Endometrium (tissue), 2 donors: ENCODE measurements around the gene TBC1D16.
"Not testable (repeated sequence)": the region's sequence is repeated elsewhere in the genome, so short reads cannot be mapped to it uniquely, and the experiment has no call there.

Source experiments
- FAIRE-seq: peaks from 2 replicates; lab custom pipeline; 2012; peaks lifted over from hg19 to GRCh38; lab: Jason Lieb, UNC
- donor health status: control.
- donor health status: control.

Gene TBC1D16

DNA sequence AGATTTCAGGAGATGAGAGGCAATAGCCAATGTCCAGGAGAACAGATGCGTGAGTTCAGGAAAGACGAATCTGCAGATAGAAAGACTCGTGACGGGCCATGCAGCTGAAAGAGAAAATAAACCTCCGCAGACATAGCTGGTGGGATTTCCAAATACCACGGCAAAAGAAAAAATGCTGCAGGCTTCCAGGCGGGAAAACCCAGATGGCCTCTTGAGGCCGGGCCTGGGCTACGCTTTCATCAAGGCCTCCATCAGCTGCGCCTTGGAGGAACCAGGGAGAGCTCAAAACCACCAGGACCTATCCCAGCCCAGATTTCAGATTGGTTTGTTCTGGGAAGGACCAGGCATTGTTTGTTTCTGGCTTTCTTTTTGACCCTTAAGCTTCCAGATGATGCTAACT lies 17.4 kb upstream of the TBC1D16 start:
- no peak for FAIRE-seq

DNA sequence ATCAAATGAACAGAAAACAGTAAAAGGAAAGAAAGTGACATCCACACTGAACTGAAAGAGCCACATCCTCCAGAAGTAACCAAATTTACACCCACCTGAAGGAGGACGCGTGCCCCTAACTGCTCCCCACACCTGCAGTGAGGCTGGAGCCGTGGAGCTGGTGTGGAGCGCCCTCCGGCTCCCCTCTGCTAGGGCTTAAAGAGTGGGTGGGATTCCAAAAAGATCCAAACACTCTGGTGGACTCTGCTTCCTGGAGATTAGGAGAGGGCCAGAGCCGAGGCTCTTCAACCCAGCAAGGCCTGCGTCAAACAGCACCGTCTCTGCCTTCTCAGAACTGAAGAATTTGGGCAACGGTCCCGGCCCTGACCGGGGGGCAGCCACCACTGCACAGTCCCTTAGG lies 16.0 kb upstream of the TBC1D16 start:
- no peak for FAIRE-seq

DNA sequence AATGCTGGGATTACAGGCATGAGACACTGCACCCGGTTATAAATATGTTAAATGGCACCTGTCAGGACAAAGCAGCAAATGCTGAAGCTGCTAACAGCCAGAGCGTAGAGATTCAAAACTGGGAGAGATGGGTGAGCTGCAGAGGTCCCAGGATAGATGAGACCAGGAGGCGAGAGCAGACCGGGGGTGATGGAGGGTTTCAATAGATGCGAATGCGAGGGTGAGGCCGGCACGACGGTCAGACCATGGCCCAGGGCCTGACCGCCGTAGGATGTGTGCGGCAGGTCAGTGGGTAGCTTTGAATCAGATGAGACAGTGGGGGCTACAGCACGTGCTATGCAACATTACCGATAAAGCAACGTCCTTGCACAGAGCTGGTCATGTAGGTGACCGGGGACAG lies 15.0 kb upstream of the TBC1D16 start:
- FAIRE-seq, result no peak

DNA sequence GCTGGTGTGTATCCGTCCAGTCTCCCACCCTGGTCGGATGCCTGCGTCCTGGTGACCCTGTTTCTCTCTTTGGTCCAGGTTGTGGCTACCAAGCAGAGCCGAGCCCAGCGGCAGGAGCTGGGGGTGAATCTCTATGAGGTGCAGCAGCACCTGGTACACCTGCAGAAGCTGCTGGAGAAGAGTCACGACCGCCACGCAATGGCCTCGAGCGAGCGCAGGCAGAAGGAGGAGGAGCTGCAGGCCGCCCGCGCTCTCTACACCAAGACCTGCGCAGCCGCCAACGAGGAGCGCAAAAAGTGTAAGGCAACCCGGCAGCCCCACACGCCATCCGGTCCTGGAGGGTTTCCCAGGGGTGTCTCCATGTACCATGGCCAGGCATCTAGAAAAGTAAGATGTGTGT lies 14.3 kb upstream of the TBC1D16 start:
- FAIRE-seq, result no peak

DNA sequence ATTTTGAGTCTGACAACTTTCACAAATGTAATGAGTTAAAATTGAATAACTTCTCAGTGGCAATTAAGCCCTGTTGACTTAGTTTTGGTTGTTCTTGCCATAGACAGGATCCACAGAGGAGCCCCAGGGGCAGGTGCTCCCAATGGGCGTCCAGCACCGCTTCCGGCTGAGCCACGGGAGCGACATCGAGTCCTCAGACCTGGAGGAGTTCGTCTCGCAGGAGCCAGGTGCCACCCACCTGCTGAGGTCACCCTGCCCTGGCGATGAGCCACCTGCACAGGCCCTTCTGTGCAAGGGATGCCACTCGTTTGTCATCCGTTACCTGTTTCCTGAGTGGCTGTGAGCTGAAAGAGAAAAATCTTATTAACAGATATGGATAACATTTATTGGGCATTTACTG lies 11.5 kb upstream of the TBC1D16 start:
- no peak for FAIRE-seq

DNA sequence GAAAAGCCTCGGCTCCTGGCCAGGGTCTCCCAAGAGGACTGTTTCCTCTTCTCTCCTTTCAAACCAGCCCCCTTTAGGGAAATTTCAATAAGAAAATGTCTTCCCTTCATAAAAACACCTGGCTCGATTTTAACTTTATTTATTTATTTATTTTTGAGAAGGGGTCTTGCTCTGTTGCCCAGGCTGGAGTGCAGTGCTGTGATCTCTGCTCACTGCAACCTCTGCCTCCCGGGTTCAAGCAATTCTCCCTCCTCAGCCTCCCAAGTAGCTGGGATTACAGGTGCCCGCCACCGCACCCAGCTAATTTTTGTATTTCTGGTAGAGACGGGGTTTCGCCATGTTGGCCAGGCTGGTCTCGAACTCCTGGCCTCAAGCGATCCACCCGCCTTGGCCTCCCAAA lies 11.0 kb upstream of the TBC1D16 start:
- not testable (repeated sequence) for FAIRE-seq

DNA sequence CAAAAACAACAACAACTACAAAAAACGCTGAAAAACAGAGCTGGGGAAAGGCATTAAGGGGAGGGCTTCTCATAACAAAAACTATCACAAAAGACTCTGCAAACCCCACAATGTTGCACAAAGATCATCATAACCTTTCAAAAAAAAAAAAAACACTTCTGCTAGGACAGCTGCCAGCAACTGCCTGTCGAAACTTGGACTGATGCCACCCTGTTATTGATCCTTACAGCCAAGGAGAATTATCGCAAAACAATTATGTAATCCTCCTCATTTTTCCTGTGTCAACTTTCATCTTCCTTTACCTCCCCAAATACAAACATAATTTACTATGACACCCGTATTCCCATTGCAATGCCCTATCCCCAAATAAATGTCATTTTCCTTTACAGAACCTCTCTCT lies 10.0 kb upstream of the TBC1D16 start:
- no peak for FAIRE-seq

DNA sequence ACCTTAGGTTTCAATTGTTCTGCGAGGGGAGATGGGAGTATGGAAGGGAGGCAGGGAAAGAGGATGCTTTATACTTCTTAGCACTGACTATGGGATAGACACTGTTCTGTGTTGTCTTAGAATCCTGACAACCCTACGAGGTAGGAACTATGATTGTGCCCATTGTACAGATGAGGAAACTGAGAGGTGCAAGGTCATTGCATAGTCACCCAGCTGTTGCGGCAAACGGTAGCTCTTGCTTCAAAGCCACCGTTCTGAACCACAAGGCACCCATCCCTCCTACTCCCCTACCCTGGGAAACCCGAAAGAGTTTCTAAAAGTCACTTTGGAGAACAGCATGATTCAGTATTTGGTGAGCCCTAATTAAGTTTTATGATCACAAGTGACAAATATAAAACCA lies 8.3 kb upstream of the TBC1D16 start:
- FAIRE-seq, result no peak

DNA sequence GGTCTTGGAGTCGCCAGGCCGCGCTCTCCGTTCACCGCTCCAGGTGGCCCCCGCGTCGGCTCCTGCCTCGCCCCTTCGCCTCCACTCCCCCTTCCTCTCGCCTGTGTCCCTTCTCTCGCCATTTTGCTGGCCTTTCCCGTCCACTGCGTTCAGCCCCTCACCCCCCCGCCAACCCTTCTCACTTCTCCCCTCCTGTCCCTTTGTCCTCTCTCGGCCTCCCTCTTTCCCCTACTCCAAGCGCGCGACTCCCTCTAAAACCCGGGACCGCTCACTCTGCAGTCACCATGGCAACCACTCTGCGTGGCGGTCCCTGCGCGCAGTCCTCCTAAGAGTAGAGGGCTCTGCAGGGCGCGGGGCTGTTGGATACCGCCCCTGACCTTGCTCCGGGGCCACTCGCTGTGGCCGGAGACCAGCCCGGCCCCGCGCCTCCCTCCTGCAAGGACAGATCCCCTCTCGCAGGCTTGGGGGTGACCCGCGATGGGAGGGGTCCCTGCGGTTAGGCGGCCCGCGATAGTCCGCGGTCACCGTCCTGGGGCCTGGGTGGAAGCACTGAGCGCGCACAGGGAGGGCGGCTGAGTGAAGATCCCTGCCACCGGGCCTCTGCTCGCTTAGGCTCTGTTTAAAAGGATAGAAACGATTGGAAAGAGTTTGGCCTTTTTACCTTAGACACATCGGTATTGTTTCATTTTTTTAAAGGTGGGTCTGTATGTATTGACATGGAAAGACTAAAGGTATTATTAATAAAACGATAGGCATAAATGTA lies 1.2 kb upstream of the TBC1D16 start:
- no peak for FAIRE-seq

DNA sequence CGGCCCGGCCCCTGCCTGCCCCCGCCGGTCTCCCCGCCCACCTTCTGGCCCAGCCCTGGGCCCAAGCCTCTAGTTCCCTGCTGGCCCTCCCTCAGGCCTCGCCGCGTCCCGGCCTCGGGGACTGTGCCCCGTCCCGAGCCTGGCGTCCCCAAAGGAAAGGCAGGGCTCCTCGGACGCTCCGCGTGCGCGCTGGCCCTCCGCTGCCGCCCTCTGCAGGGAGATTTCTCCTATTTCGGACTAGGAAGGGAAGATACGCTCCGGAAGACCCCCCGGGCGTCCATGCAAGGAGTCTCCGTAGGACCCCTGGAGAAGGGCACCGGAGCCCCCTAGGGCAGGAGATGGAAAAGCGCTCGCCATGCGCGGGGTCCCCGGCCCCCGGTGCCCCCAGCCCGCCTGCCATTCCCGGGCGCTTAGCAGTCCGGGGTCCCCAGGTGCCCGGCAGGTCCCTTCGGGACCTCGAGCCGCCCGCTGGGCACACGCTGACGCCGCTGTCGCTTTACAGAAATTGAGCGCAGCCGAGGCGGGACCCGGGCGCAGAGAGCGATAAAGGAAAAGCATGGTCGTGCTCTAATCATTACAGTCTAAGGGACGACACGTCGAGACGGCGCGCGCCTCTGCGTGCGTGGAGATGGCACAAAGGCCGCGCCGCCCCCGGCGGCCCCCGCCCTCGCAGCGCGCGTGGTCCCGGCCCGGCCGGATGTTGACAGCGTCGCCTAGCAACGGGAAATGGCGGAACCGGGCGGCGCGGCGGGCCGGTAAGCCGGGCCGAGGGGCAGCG lies 454 bp upstream of the TBC1D16 start, which contains the start of gene CCDC40:
Gene CCDC40 (plus strand): TSS at position 706 of the 778 bp plus-strand sequence. CDS start 21 bp downstream, at position 727.
- no peak for FAIRE-seq

DNA sequence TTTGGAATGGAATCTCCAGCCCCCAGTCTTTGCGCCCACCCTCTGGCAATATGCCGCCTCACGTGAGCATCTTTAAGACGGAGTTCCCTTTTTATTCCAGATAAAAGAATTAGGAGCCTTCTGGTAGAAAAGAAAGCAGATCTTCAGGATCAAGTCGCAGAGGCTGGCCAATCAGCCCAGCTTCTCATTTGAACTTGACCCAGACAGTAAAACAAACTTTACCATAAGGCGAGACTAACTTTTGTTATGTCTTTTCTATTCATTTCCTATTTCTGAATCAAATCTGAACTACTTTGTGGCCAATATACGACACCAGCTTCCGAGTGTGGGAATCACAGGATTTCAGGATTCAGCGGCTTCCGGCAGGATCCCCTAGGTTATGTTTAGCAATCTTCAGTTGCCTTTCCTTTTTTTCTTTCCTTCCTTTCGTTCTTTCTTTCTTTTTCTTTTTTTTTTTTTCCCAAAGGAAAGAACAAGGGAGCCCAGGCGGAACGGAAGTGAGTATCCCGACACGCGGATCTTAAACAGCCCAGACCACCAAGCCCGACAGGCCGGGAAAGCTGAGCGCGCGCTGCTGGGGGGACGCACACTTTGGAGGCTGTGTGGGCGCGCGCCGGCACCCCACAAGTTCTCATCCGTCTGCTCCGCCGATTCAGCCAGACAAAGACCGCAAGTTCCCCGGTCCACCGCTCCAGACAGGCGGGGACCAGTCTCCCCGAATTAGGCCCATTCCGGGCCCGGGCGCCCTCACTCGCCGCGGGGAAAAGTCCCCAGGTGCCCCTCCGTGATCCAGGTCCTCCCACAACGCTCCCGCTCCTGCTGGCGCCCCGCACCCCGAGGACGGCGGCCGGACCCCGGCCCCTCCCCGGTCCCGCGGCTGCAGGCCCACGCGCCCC lies 633 bp downstream of the TBC1D16 start:
- FAIRE-seq, result no peak

DNA sequence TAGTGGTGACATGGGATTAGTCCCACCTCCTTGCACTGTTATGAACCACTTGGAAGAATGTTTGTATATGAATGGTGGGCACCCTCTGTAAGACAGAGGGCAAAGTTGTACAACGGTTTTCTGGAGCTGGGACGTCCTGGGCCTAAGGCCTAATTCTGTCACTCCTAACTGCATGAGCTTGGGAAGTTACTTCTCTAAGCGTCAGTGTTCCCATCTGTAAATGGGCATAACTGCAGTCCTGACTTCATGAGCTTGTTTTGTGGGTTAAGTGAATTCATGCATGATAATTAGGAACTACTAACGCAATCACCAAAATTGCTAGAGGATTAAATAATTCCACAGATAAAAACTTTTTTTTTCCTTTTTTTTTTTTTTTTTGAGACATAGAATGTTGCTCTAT lies 1.8 kb downstream of the TBC1D16 start:
- FAIRE-seq, result no peak

DNA sequence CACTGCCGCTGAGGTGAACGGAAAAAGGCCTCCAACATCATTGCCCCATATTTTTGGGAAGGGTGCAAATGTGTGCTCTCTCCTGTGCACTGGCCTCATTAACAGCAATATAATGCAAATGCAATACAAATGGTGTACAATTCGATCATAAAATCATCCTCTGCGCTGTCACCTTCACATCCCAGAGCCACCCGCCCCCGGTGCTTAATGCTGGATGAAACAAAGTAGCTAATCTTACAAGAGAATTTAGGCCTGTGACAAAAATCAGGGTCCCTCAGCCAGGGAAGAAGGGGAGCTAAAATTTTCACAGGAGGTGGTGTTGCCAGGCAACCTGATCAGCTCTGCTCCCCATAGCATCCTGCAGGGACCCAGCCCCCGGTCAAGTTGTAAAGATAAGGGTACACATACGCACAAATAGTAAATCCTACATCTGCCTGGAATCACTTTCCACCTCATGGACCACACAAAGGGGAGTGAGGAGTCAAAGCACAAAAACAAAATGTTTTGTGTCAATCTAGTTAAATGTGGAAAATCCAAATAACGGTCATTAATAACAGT lies 3.0 kb downstream of the TBC1D16 start:
- FAIRE-seq, result no peak

DNA sequence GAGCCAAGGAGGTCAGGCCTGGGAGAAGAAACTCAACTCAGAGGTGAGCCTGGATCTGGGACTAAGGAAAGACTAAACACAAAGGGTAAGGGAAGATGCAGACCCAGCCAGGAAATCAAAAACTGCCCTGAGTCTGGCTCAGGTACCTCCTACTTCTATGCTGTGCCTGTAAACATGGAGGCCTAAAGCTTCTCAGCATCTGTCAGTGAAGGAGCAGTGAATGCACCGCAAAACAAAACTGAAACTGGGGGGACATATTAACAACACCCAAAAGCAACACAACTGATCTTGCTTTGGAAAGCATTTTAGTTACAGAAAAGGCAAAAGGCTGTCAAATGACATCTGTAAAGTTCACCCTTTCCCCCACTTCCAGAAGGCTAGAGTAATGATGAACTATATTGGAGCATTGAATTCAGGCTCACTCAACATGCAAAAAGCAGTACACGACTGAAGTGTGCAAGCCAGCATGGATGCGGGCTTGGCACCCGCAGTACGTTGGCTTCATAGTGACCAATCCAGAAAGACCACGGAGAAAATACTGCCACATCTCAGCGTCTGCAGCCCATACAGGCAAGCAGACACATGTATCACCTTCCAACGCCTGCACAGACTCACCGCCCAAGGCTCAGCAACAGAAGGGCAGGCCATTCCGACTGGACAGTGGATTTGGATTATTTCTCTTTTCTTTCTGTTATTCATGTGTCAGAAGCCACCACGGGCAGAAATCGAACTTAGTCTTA lies 3.8 kb downstream of the TBC1D16 start:
- no peak for FAIRE-seq

DNA sequence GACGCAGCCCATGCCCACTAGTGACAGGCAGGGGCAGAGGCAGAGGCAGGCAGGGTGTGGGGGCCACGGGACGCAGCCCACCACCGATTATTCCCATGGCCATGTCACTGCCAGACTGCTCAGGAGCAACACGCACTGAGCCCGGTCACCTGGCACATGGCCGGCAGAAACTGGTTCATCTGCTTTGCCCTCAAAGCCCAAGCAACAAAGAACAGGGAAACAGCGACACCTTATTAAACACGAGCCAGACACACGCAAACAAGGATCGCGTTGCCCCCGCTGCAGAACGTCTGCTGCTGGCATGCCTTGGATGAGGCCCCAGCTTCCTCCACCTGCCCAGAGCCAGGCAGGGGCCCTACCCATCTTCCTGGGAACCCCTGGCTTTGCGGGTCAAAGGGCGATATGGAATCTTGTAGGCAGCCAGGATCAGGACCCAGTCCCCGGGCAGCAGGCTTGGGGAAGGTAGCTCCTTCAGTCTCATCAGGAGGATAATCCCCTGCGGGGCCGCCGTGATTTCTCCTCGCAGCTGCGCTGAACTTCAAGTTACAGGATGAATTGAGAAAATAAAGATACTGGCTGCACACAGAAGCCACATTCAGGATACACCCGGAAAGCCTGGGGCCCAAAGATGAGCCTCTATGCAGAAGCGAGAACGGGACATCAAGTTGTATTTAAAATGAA lies 4.8 kb downstream of the TBC1D16 start:
- no peak for FAIRE-seq

DNA sequence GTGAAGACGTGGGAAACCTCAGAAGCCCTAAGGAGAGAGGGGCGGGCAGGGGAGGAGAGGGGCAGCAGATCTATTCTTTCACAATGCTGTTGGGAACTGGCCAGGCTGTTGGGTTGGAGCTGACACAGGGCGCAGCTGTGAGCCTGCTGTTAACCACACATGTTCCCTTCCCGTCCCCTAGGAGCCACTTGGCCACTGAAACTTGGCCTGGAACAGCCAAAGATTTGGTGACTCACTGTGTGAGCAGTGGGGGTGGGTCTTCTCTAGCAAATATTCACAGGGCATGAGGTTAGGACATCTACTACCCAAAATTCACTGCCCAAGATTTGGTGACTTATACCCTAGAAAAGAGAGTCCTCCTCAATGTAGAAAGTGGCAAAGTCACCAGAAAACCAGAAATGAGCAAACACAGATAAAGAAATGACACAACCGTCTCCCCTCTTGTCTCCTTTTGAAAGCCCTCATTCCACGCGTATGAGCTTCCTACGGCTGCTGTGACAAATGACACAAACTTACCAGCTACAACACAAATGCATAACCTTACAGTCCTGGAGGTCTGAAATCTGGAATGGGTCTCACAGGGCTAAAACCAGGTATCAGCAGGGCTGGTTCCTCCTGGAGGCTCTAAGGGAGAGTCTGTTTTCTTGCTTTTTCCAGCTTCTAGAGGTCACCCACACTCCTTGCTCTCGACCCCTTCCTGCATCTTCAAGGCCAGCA lies 6.3 kb downstream of the TBC1D16 start:
- no peak for FAIRE-seq

DNA sequence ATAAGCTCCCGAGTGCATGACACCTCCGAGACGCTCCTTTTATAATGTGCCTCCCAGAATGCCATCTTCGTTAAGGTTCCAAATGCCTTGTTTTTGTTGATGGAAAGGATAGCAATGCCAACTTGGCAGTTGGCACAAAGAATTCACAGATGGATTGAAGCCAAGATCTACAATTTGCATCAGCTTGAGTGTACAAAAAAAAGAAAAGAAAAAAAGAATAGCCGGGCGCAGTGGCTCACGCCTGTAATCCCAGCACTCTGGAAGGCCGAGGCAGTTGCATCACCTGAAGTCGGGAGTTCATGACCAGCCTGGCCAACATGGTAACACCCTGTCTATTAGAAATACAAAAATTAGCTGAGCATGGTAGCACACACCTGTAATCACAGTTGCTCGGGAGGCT lies 7.6 kb downstream of the TBC1D16 start:
- FAIRE-seq, result no peak

DNA sequence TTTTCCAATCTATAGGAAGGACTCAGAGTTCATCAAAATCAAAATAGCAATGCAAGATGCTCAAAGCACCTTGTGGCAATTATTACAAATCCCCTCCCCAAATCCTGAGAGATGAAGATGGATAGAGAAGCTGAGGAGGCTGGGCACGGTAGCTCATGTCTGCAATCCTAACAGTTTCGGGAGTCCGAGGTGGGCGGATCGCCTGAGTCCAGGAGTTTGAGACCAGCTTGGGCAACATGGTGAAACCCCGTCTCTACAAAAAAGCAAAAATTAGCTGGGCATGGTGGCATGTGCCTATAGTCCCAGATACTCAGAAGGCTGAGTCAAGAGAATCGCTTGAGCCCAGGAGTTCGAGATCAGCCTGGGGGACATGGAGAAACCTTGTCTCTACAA lies 8.6 kb downstream of the TBC1D16 start:
- FAIRE-seq, result no peak

DNA sequence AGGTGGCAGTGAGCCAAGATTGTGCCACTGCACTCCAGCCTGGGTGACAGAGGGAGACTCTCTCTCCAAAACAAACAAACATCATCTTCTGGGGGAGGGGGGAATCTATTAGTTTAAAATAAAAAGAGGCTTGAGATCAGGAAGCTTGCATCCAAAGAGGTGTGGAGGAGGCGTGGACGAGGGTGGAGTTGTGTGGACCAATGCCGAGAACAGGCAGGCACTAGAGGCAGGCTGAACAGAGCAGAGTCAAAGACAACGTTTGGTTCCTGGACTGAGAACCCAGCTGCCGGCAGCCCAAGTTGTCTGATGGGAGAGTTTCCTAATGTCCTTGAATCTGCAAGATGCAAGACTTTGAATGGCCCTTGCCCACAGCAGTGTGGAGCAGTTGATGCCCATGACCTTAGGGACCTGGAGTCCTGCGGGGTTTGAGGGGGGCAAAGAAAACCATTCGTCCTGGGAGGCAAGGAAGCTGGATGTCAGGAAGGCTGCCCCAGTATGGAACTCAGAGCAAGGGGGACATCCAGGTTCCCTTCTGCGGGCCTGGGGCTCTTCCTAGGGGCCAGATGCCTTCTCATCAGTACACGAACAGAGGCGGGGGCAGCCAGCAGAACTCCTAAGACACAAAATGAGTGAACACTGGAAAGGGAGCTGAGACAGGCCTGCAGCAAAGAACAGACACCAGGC lies 9.2 kb downstream of the TBC1D16 start:
- no peak for FAIRE-seq

DNA sequence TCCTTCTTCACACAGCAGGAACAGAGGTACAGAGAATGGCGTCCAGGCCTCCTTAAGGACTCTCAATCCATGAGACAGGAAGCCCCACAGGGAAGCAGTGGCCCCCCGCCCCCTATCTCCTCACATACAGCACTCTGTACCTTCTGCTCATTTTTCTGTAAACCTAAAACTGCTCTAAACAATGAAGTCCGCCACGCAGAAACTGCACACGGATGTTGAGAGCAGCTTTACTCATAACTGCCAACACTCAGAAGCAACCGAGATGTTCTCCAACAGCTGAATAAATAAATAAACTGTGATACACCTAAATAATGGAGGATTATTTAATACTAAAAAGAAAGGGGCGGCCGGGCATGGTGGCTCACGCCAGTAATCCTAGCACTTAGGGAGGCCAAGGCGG lies 9.9 kb downstream of the TBC1D16 start:
- FAIRE-seq, result no peak
